HG02759 (cell line): ENCODE measurements around the gene TUBA1A.
A peak's percentile ranks its signal among the peaks of the same experiment; 100 is the strongest.
"Not testable (repeated sequence)": the region's sequence is repeated elsewhere in the genome, so short reads cannot be mapped to it uniquely, and the experiment has no call there.

ENCODE experiments used
- ATAC-seq: cut with Tn5 transposase; IDR thresholded peaks from one replicate; pipeline ENCODE4 v1.9.1; 2021; ENCODE audit warnings: mild to moderate bottlenecking, moderate library complexity; ENCODE audit not compliant: unreplicated experiment

Gene TUBA1A

GRCh38 chr12:49201595-49202295, 12.9 kb upstream of the TUBA1A start:
- ATAC-seq, result no peak

GRCh38 chr12:49200919-49201594, 12.2 kb upstream of the TUBA1A start:
- no peak for ATAC-seq

- ATAC-seq, result no peak
Measured at GRCh38 chr12:49198431-49199155, 9.7 kb upstream of the TUBA1A start.

GRCh38 chr12:49197256-49197655, 8.4 kb upstream of the TUBA1A start:
- no peak for ATAC-seq

GRCh38 chr12:49195736-49196135, 6.9 kb upstream of the TUBA1A start:
- ATAC-seq, result no peak

GRCh38 chr12:49193746-49194145, 4.9 kb upstream of the TUBA1A start:
- not testable (repeated sequence) for ATAC-seq

- ATAC-seq, result not testable (repeated sequence)
Measured at GRCh38 chr12:49191498-49191897, 2.6 kb upstream of the TUBA1A start.

GRCh38 chr12:49190974-49191373, 2.1 kb upstream of the TUBA1A start:
- no peak for ATAC-seq

GRCh38 chr12:49189731-49190716, 1.1 kb upstream of the TUBA1A start:
- ATAC-seq, result no peak

GRCh38 chr12:49188201-49188915, 522 bp downstream of the TUBA1A start:
- peak; percentile 51 for ATAC-seq

GRCh38 chr12:49187184-49187583, 1.7 kb downstream of the TUBA1A start:
- ATAC-seq, result no peak

GRCh38 chr12:49186307-49186706, 2.6 kb downstream of the TUBA1A start:
- not testable (repeated sequence) for ATAC-seq

- ATAC-seq, result not testable (repeated sequence)
Measured at GRCh38 chr12:49184697-49185096, 4.2 kb downstream of the TUBA1A start.

GRCh38 chr12:49183214-49183950, 5.5 kb downstream of the TUBA1A start:
- not testable (repeated sequence) for ATAC-seq

- no peak for ATAC-seq
Measured at GRCh38 chr12:49174218-49174617, 14.7 kb downstream of the TUBA1A start.

GRCh38 chr12:49170924-49171323, 18.0 kb downstream of the TUBA1A start:
- no peak for ATAC-seq

- no peak for ATAC-seq
Measured at GRCh38 chr12:49165114-49165513, 23.8 kb downstream of the TUBA1A start.

- ATAC-seq, result not testable (repeated sequence)
Measured at GRCh38 chr12:49161901-49162300, 27.0 kb downstream of the TUBA1A start.

GRCh38 chr12:49161092-49161795, 27.6 kb downstream of the TUBA1A start:
- ATAC-seq, result no peak
